ENCODE data around the gene CC2D1A. TPM values are rescaled to one million over a fixed set of nuclear protein-coding genes. Genes with fewer than 3 reads are reported as not detected.

Gene CC2D1A
- total RNA-seq, 5 donors from 2014 or later (not counting 1 experiment from before 2014, with no cell fraction given), result 25.9 to 41.3 (median 37.4) TPM

- Mint-ChIP-seq H3K27me3 (no peaks in the 10 kb centered on the region), H3K36me3 (peaks cover 13% of the 10 kb centered on the region)
- CTCF ChIA-PET, result interaction anchor here in 1 of 2 donors (0.8 to 0.9 kb wide), 2 partner anchors 20 to 70 kb away, joined by 3 to 4 read pairs; no protein-coding TSS in a partner anchor
These were observed 909 bp downstream of the CC2D1A start for GRCh38 chr19:13906910-13907309.

GRCh38 chr19:13908674-13909073 lies 2.7 kb downstream of the CC2D1A start:
- Histone ChIP-seq H3K27ac (ENCODE audit: low read length) (no peak overlapping the region), H3K36me3 (ENCODE audit: control insufficient read depth in 2 of 2, extremely low read depth in 1 of 2, insufficient read depth in 1 of 2, low read length in 1 of 2) (peaks cover 0 to 19% of the 10 kb centered on the region in 2 donors), H3K27me3 (replicated peaks in 1 of 2; ENCODE audit: control insufficient read depth in 2 of 2, extremely low read depth in 1 of 2, insufficient read depth in 2 of 2, low read length in 1 of 2) (no peaks in the 10 kb centered on the region), H3K4me3 (ENCODE audit: control insufficient read depth in 1 of 2, extremely low read depth in 1 of 2, low read length in 1 of 2) (no peak overlapping the region), H3K9me3 (no peaks in the 10 kb centered on the region), H3K4me1 (ENCODE audit: control insufficient read depth in 1 of 2, extremely low read depth in 1 of 2, insufficient read depth in 2 of 2, low read length in 2 of 2) (peaks cover 7 to 17% of the 10 kb centered on the region in 2 experiments)
- H3K27me3 Mint-ChIP-seq, result no peaks in the 10 kb centered on the region
- DNase-seq (no peak), ATAC-seq (replicated peaks in 1 of 4) (no peak)
- H3K36me3 Mint-ChIP-seq, result peaks cover 19% of the 10 kb centered on the region
- ChIA-PET POLR2A (no interaction called here), CTCF (interaction anchor here in 1 of 2 donors (0.7 kb wide), 1 partner anchor 147 kb away, joined by 4 read pairs; no protein-coding TSS in a partner anchor)
- 96% methylated on average over 8 of the region's 8 CpGs for WGBS (ENCODE audit: insufficient coverage)
- H3K4me3 Mint-ChIP-seq, result no peak overlapping the region
- peaks cover 14 to 25% (median 17%) of the 10 kb centered on the region in 3 donors for H3K4me1 Mint-ChIP-seq
- no peak overlapping the region for H3K27ac Mint-ChIP-seq
- H3K9me3 Mint-ChIP-seq, result no peaks in the 10 kb centered on the region

More at GRCh38 chr19:13906910-13907309, 909 bp downstream of the CC2D1A start:
- DNase-seq (no peak), ATAC-seq (replicated peaks in 1 of 4) (no peak)
- peak overlapping the region; percentile 15 to 68 for H3K27ac Mint-ChIP-seq
- no peaks in the 10 kb centered on the region for H3K9me3 Mint-ChIP-seq
- Histone ChIP-seq H3K27ac (ENCODE audit: low read length) (no peak overlapping the region), H3K36me3 (ENCODE audit: control insufficient read depth in 2 of 2, extremely low read depth in 1 of 2, insufficient read depth in 1 of 2, low read length in 1 of 2) (peaks cover 0 to 4% of the 10 kb centered on the region in 2 donors), H3K4me3 (ENCODE audit: control insufficient read depth in 1 of 2, extremely low read depth in 1 of 2, low read length in 1 of 2) (peak overlapping the region; percentile 65 to 67), H3K27me3 (replicated peaks in 1 of 2; ENCODE audit: control insufficient read depth in 2 of 2, extremely low read depth in 1 of 2, insufficient read depth in 2 of 2, low read length in 1 of 2) (no peaks in the 10 kb centered on the region), H3K9me3 (no peaks in the 10 kb centered on the region), H3K4me1 (ENCODE audit: control insufficient read depth in 1 of 2, extremely low read depth in 1 of 2, insufficient read depth in 2 of 2, low read length in 2 of 2) (peaks cover 7 to 20% of the 10 kb centered on the region in 2 experiments)
- peaks cover 14 to 25% (median 17%) of the 10 kb centered on the region in 3 donors for H3K4me1 Mint-ChIP-seq
- peak overlapping the region; percentile 77 to 83 (median 81) for H3K4me3 Mint-ChIP-seq
- WGBS (ENCODE audit: insufficient coverage), result 100% methylated on average over 1 of the region's 5 CpGs
- POLR2A ChIA-PET, result no interaction called here

GRCh38 chr19:13909430-13909829 lies 3.4 kb downstream of the CC2D1A start:
- Histone ChIP-seq H3K27ac (ENCODE audit: low read length) (no peak overlapping the region), H3K27me3 (replicated peaks in 1 of 2; ENCODE audit: control insufficient read depth in 2 of 2, extremely low read depth in 1 of 2, insufficient read depth in 2 of 2, low read length in 1 of 2) (no peaks in the 10 kb centered on the region), H3K36me3 (ENCODE audit: control insufficient read depth in 2 of 2, extremely low read depth in 1 of 2, insufficient read depth in 1 of 2, low read length in 1 of 2) (peaks cover 0 to 20% of the 10 kb centered on the region in 2 donors), H3K4me3 (ENCODE audit: control insufficient read depth in 1 of 2, extremely low read depth in 1 of 2, low read length in 1 of 2) (no peak overlapping the region), H3K9me3 (no peaks in the 10 kb centered on the region), H3K4me1 (ENCODE audit: control insufficient read depth in 1 of 2, extremely low read depth in 1 of 2, insufficient read depth in 2 of 2, low read length in 2 of 2) (peaks cover 7 to 17% of the 10 kb centered on the region in 2 experiments)
- Mint-ChIP-seq H3K27me3 (no peaks in the 10 kb centered on the region), H3K4me1 (peaks cover 14 to 17% (median 17%) of the 10 kb centered on the region in 3 donors), H3K4me3 (no peak overlapping the region), H3K27ac (no peak overlapping the region), H3K36me3 (peaks cover 19% of the 10 kb centered on the region), H3K9me3 (no peaks in the 10 kb centered on the region)
- ATAC-seq (replicated peaks in 1 of 4) (no peak), DNase-seq (no peak)
- ChIA-PET POLR2A (no interaction called here), CTCF (interaction anchor here (0.5 to 0.7 kb wide), 2 partner anchors 95 to 147 kb away, joined by 3 to 4 read pairs; no protein-coding TSS in a partner anchor)
- 83% methylated on average over 2 of the region's 2 CpGs for WGBS (ENCODE audit: insufficient coverage)

- CTCF ChIA-PET, result no interaction called here
- H3K9me3 Mint-ChIP-seq, result no peaks in the 10 kb centered on the region
- DNase-seq, result no peak
- peaks cover 36% of the 10 kb centered on the region for H3K36me3 Mint-ChIP-seq
- Histone ChIP-seq H3K27ac (ENCODE audit: low read length) (no peak overlapping the region), H3K27me3 (replicated peaks in 1 of 2; ENCODE audit: control insufficient read depth in 2 of 2, extremely low read depth in 1 of 2, insufficient read depth in 2 of 2, low read length in 1 of 2) (no peaks in the 10 kb centered on the region), H3K4me1 (ENCODE audit: control insufficient read depth in 1 of 2, extremely low read depth in 1 of 2, insufficient read depth in 2 of 2, low read length in 2 of 2) (no peaks in the 10 kb centered on the region), H3K36me3 (ENCODE audit: control insufficient read depth in 2 of 2, extremely low read depth in 1 of 2, insufficient read depth in 1 of 2, low read length in 1 of 2) (peaks cover 0 to 37% of the 10 kb centered on the region in 2 donors), H3K9me3 (no peaks in the 10 kb centered on the region), H3K4me3 (ENCODE audit: control insufficient read depth in 1 of 2, extremely low read depth in 1 of 2, low read length in 1 of 2) (no peak overlapping the region)
- H3K4me1 Mint-ChIP-seq, result no peaks in the 10 kb centered on the region
- 100% methylated on average over 9 of the region's 17 CpGs for WGBS (ENCODE audit: insufficient coverage)
- H3K27me3 Mint-ChIP-seq, result no peaks in the 10 kb centered on the region
- H3K27ac Mint-ChIP-seq, result peak overlapping the region in 1 of 2 donors; percentile 34
- ATAC-seq (replicated peaks in 1 of 4), result no peak
- POLR2A ChIA-PET, result no interaction called here
- no peak overlapping the region for H3K4me3 Mint-ChIP-seq
These were observed 7.4 kb downstream of the CC2D1A start for GRCh38 chr19:13913352-13913751.

GRCh38 chr19:13914777-13915176 lies 8.8 kb downstream of the CC2D1A start:
- no peaks in the 10 kb centered on the region for H3K9me3 ChIP-seq
- ChIA-PET POLR2A (no interaction called here), CTCF (interaction anchor here in 1 of 2 donors (0.6 kb wide), 1 partner anchor 21 kb away, joined by 3 read pairs; no protein-coding TSS in a partner anchor)
- H3K4me1 ChIP-seq (ENCODE audit: control insufficient read depth in 1 of 2, extremely low read depth in 1 of 2, insufficient read depth in 2 of 2, low read length in 2 of 2), result no peaks in the 10 kb centered on the region
- Mint-ChIP-seq H3K36me3 (peaks cover 36% of the 10 kb centered on the region), H3K4me1 (no peaks in the 10 kb centered on the region), H3K4me3 (no peak overlapping the region), H3K9me3 (no peaks in the 10 kb centered on the region), H3K27me3 (no peaks in the 10 kb centered on the region), H3K27ac (no peak overlapping the region)
- H3K36me3 ChIP-seq (ENCODE audit: control insufficient read depth in 2 of 2, extremely low read depth in 1 of 2, insufficient read depth in 1 of 2, low read length in 1 of 2), result peaks cover 0 to 36% of the 10 kb centered on the region in 2 donors
- DNase-seq, result no peak
- no peaks in the 10 kb centered on the region for H3K27me3 ChIP-seq (replicated peaks in 1 of 2; ENCODE audit: control insufficient read depth in 2 of 2, extremely low read depth in 1 of 2, insufficient read depth in 2 of 2, low read length in 1 of 2)
- no peak overlapping the region for H3K4me3 ChIP-seq (ENCODE audit: control insufficient read depth in 1 of 2, extremely low read depth in 1 of 2, low read length in 1 of 2)
- WGBS (ENCODE audit: insufficient coverage), result no CpG with 5 or more reads among the region's 3 CpGs
- H3K27ac ChIP-seq (ENCODE audit: low read length), result no peak overlapping the region
- ATAC-seq (replicated peaks in 1 of 4), result no peak

GRCh38 chr19:13917888-13918406 lies 11.9 kb downstream of the CC2D1A start:
- Histone ChIP-seq H3K27ac (ENCODE audit: low read length) (no peak overlapping the region), H3K36me3 (ENCODE audit: control insufficient read depth in 2 of 2, extremely low read depth in 1 of 2, insufficient read depth in 1 of 2, low read length in 1 of 2) (peaks cover 6 to 45% of the 10 kb centered on the region in 2 donors), H3K4me1 (ENCODE audit: control insufficient read depth in 1 of 2, extremely low read depth in 1 of 2, insufficient read depth in 2 of 2, low read length in 2 of 2) (no peaks in the 10 kb centered on the region), H3K4me3 (ENCODE audit: control insufficient read depth in 1 of 2, extremely low read depth in 1 of 2, low read length in 1 of 2) (no peak overlapping the region), H3K9me3 (no peaks in the 10 kb centered on the region), H3K27me3 (replicated peaks in 1 of 2; ENCODE audit: control insufficient read depth in 2 of 2, extremely low read depth in 1 of 2, insufficient read depth in 2 of 2, low read length in 1 of 2) (no peaks in the 10 kb centered on the region)
- no peaks in the 10 kb centered on the region for H3K27me3 Mint-ChIP-seq
- 97% methylated on average over 11 of the region's 14 CpGs for WGBS (ENCODE audit: insufficient coverage)
- no peak for DNase-seq
- H3K4me1 Mint-ChIP-seq, result no peaks in the 10 kb centered on the region
- H3K27ac Mint-ChIP-seq, result no peak overlapping the region
- H3K4me3 Mint-ChIP-seq, result no peak overlapping the region
- no peak for ATAC-seq (replicated peaks in 1 of 4)
- peaks cover 0 to 3% (median 3%) of the 10 kb centered on the region in 3 donors for H3K9me3 Mint-ChIP-seq
- ChIA-PET CTCF (interaction anchor here in 1 of 2 donors (0.6 kb wide), 1 partner anchor 351 kb away, joined by 4 read pairs; no protein-coding TSS in a partner anchor), POLR2A (no interaction called here)
- peaks cover 52% of the 10 kb centered on the region for H3K36me3 Mint-ChIP-seq

All from T-cell (primary cell).